ENCODE data around the gene FAM78B. TPM values are rescaled to one million over a fixed set of nuclear protein-coding genes. Genes with fewer than 3 reads are reported as not detected.

Gene FAM78B
- total and polyA plus RNA-seq, 2 experiments from 2014 or later, result 0.77 TPM; not detected in 1

DNA sequence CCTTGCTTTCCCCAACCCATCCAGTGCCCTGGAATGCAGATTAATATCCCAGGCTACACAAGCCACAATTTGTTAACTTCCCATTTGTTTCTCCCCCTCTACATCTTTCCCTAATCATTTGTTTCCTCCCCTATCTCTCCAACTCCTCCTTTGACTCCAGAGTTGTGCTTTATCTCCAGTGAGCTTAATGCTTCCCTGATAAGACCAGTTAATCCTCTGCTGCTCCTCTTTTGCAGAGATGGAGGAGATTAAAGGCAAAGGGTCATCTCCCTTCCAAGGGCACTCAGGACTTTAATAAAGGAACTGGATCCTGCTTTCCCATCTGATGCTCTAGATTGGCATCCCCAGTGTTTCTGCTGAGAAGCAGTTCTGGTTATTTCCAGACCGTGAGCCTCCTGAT, 7.1 kb downstream of the FAM78B start:
- H3K79me2 ChIP-seq, result no peaks in the 10 kb centered on the region
- no peak overlapping the region for H2AFZ ChIP-seq
- H3K4me3 ChIP-seq, result no peak overlapping the region
- H3K4me2 ChIP-seq, result no peak overlapping the region
- no peak for DNase-seq (ENCODE audit: low spot score)
- H3K27ac ChIP-seq, result no peak overlapping the region
- 58% methylated on average over 1 of the region's 1 CpG for WGBS (ENCODE audit: low lambda C conversion rate, missing lambda C conversion rate)
- H4K20me1 ChIP-seq (ENCODE audit: insufficient read depth, poor library complexity, severe bottlenecking), result no peaks in the 10 kb centered on the region
- peaks cover 51% of the 10 kb centered on the region for H3K27me3 ChIP-seq
- H3K9me3 ChIP-seq (ENCODE audit: low read depth), result no peaks in the 10 kb centered on the region
- TF ChIP-seq EZH2phosphoT487 (IDR thresholded peaks at IDR 0.05; ENCODE audit: low read depth, severe bottlenecking, unreplicated experiment), result no peak
- TF ChIP-seq EZH2 (IDR thresholded peaks at IDR 0.05; ENCODE audit: borderline replicate concordance), result no peak
- TF ChIP-seq, protein P1, sequence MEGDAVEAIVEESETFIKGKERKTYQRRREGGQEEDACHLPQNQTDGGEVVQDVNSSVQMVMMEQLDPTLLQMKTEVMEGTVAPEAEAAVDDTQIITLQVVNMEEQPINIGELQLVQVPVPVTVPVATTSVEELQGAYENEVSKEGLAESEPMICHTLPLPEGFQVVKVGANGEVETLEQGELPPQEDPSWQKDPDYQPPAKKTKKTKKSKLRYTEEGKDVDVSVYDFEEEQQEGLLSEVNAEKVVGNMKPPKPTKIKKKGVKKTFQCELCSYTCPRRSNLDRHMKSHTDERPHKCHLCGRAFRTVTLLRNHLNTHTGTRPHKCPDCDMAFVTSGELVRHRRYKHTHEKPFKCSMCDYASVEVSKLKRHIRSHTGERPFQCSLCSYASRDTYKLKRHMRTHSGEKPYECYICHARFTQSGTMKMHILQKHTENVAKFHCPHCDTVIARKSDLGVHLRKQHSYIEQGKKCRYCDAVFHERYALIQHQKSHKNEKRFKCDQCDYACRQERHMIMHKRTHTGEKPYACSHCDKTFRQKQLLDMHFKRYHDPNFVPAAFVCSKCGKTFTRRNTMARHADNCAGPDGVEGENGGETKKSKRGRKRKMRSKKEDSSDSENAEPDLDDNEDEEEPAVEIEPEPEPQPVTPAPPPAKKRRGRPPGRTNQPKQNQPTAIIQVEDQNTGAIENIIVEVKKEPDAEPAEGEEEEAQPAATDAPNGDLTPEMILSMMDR (IDR thresholded peaks at IDR 0.05; ENCODE audit: poor library complexity), result no peak
- H3K9me2 ChIP-seq (replicated peaks; ENCODE audit: insufficient read depth), result no peaks in the 10 kb centered on the region
- H3K36me3 ChIP-seq (replicated peaks; ENCODE audit: insufficient read depth, low read depth), result no peaks in the 10 kb centered on the region
- no peaks in the 10 kb centered on the region for H3K4me1 ChIP-seq (ENCODE audit: insufficient read depth)

- no peaks in the 10 kb centered on the region for H3K79me2 ChIP-seq
- H3K9me2 ChIP-seq (replicated peaks; ENCODE audit: insufficient read depth), result no peaks in the 10 kb centered on the region
- WGBS (ENCODE audit: low lambda C conversion rate, missing lambda C conversion rate), result 71% methylated on average over 1 of the region's 3 CpGs
Observed at GRCh38 chr1:166156674-166157073, 10.1 kb downstream of the FAM78B start.

GRCh38 chr1:166155108-166155507, 11.7 kb downstream of the FAM78B start:
- 70% methylated on average over 5 of the region's 5 CpGs for WGBS (ENCODE audit: low lambda C conversion rate, missing lambda C conversion rate)
- H3K79me2 ChIP-seq, result no peaks in the 10 kb centered on the region
- H3K27me3 ChIP-seq, result peaks cover 13% of the 10 kb centered on the region
- no peaks in the 10 kb centered on the region for H3K9me3 ChIP-seq (ENCODE audit: low read depth)
- no peaks in the 10 kb centered on the region for H3K9me2 ChIP-seq (replicated peaks; ENCODE audit: insufficient read depth)
- H3K4me1 ChIP-seq (ENCODE audit: insufficient read depth), result no peaks in the 10 kb centered on the region
- H3K4me3 ChIP-seq, result no peak overlapping the region
- H3K27ac ChIP-seq, result no peak overlapping the region
- no peaks in the 10 kb centered on the region for H3K36me3 ChIP-seq (replicated peaks; ENCODE audit: insufficient read depth, low read depth)
- no peak overlapping the region for H3K4me2 ChIP-seq
- no peaks in the 10 kb centered on the region for H4K20me1 ChIP-seq (ENCODE audit: insufficient read depth, poor library complexity, severe bottlenecking)
- TF ChIP-seq EZH2 (IDR thresholded peaks at IDR 0.05; ENCODE audit: borderline replicate concordance) (no peak), EZH2phosphoT487 (IDR thresholded peaks at IDR 0.05; ENCODE audit: low read depth, severe bottlenecking, unreplicated experiment) (no peak)
- TF ChIP-seq, protein P1 (IDR thresholded peaks at IDR 0.05; ENCODE audit: poor library complexity), result no peak
- no peak overlapping the region for H2AFZ ChIP-seq
- DNase-seq (ENCODE audit: low spot score), result no peak

More at GRCh38 chr1:166156674-166157073, 10.1 kb downstream of the FAM78B start:
- Histone ChIP-seq H3K4me1 (ENCODE audit: insufficient read depth) (no peaks in the 10 kb centered on the region), H2AFZ (no peak overlapping the region), H3K27ac (no peak overlapping the region), H3K4me2 (no peak overlapping the region), H3K4me3 (no peak overlapping the region), H3K9me3 (ENCODE audit: low read depth) (no peaks in the 10 kb centered on the region), H3K36me3 (replicated peaks; ENCODE audit: insufficient read depth, low read depth) (no peaks in the 10 kb centered on the region), H3K27me3 (peaks cover 23% of the 10 kb centered on the region), H4K20me1 (ENCODE audit: insufficient read depth, poor library complexity, severe bottlenecking) (no peaks in the 10 kb centered on the region)
- no peak for DNase-seq (ENCODE audit: low spot score)
- TF ChIP-seq EZH2phosphoT487 (IDR thresholded peaks at IDR 0.05; ENCODE audit: low read depth, severe bottlenecking, unreplicated experiment), result no peak
- TF ChIP-seq, protein P1 (IDR thresholded peaks at IDR 0.05; ENCODE audit: poor library complexity), result no peak
- TF ChIP-seq EZH2 (IDR thresholded peaks at IDR 0.05; ENCODE audit: borderline replicate concordance), result no peak
